Measurements from ENCODE around the gene CCL25. TPM values are rescaled to one million over a fixed set of nuclear protein-coding genes. Genes with fewer than 3 reads are reported as not detected.
A peak's percentile ranks its signal among the peaks of the same experiment; 100 is the strongest.

Gene CCL25
- total RNA-seq, 2 donors from 2014 or later = 0.56 TPM; not detected in 1

- DNase-seq (ENCODE audit: low spot score in 2 of 2) (no peak), ATAC-seq (no peak)
- no peaks in the 10 kb centered on the region for H3K36me3 Mint-ChIP-seq
- H3K9me3 Mint-ChIP-seq = no peaks in the 10 kb centered on the region
- H3K27ac Mint-ChIP-seq = no peak overlapping the region
These were observed 13.7 kb upstream of the CCL25 start for GRCh38 chr19:8038815-8039214.

DNA sequence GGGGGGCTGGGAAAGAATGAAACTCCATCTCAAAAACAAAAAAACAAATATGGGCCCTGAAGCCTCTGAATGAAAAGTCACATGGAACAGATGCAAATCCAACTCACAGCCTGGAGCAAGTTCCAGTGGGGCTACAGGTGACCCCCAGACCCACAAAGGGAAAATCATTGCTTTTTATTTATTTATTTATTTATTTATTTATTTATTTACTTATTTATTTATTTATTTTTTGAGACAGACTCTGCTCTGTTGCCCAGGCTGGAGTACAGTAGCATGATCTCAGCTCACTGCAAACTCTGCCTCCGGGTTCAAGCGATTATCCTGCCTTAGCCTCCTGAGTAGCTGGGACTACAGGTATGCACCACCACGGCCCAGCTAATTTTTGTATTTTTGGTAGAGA lies 13.3 kb upstream of the CCL25 start:
- H3K9me3 Mint-ChIP-seq = no peaks in the 10 kb centered on the region

DNA sequence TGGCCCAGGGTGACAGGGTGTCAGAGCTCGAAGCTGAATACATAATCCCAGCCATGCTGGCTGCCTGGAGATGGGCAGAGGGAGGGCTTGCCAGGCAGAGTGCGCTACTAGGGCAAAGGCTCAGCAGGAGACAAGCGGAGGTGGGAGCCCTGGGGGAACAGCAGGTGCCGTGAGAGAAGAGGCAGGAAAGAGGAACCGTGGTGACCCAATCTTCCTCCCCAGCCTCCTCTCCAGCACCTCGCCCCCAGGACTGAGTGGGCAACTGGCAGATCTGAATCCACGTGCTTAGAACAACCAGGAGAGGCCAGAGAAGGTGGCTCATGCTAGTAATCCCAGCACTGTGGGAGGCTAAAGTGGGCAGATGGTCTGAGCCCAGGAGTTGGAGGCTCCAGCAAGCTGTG lies 11.0 kb upstream of the CCL25 start:
- DNase-seq (ENCODE audit: low spot score in 2 of 2) (no peak), ATAC-seq (no peak)
- Mint-ChIP-seq H3K27ac (peak overlapping the region in 1 of 2 donors; percentile 36), H3K9me3 (no peaks in the 10 kb centered on the region), H3K36me3 (no peaks in the 10 kb centered on the region)

More for the DNA sequence above, 13.3 kb upstream of the CCL25 start:
- DNase-seq (ENCODE audit: low spot score in 2 of 2) (no peak), ATAC-seq (no peak)
- Mint-ChIP-seq H3K27ac (no peak overlapping the region), H3K36me3 (no peaks in the 10 kb centered on the region)

GRCh38 chr19:8042900-8043299 lies 9.7 kb upstream of the CCL25 start:
- no peak overlapping the region for H3K27ac Mint-ChIP-seq
- no peak for DNase-seq (ENCODE audit: low spot score in 2 of 2)
- H3K36me3 Mint-ChIP-seq = no peaks in the 10 kb centered on the region
- ATAC-seq = no peak
- no peaks in the 10 kb centered on the region for H3K9me3 Mint-ChIP-seq

DNA sequence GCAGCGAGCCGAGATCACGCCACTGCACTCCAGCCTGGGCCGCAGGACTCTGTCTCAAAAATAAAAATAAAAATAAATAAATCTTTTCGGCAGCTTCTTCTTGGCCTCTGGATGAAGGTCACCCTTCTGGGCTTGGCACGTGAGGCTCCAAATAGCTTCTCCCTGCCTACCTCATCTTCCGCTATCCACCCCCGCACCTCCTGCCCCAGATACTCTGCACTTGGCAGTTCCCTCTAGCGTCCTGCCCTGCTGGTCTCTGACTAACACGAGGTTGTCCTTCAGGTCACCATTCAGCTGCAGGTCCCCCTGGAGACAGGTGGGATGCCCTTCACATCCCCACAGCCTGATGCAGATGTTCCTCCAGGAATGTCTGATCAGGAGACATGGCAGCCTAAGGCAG lies 8.5 kb upstream of the CCL25 start:
- ATAC-seq (no peak), DNase-seq (ENCODE audit: low spot score in 2 of 2) (no peak)
- Mint-ChIP-seq H3K9me3 (no peaks in the 10 kb centered on the region), H3K36me3 (no peaks in the 10 kb centered on the region), H3K27ac (no peak overlapping the region)

DNA sequence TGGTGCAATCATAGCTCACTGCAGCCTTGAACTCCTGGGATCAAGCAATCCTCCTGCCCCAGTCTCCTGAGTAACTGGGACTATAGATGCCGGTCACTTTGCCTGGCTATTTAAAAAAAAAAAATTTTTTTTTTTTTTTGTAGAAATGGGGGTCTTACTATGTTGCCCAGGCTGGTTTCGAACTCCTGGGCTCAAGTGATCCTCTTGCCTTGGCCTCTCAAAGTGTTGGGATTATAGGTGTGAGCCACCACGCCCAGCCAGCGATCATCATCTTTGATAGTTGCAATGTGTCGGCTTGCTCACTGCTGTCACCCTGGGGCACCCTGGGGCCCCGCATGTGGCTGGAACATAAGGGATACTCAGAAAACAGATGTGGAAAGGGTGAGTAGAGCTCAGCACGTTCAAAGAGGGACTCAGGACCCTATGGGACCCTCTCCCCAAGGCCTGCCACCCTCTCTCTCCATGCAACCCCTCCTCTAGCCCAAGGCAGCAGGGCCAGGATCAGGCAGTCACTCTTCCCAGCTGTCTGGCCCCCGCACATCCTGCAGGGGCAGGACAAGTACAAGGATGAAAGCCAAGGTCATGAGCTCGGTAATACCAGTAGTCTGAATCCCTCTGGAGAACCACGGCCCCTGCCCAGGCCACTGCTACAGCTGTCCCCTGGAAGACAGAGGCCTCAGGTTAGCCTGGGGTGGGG lies 6.5 kb upstream of the CCL25 start:
- ATAC-seq (no peak), DNase-seq (ENCODE audit: low spot score in 2 of 2) (no peak)
- no peaks in the 10 kb centered on the region for H3K9me3 Mint-ChIP-seq
- no peak overlapping the region for H3K27ac Mint-ChIP-seq
- no peaks in the 10 kb centered on the region for H3K36me3 Mint-ChIP-seq

DNA sequence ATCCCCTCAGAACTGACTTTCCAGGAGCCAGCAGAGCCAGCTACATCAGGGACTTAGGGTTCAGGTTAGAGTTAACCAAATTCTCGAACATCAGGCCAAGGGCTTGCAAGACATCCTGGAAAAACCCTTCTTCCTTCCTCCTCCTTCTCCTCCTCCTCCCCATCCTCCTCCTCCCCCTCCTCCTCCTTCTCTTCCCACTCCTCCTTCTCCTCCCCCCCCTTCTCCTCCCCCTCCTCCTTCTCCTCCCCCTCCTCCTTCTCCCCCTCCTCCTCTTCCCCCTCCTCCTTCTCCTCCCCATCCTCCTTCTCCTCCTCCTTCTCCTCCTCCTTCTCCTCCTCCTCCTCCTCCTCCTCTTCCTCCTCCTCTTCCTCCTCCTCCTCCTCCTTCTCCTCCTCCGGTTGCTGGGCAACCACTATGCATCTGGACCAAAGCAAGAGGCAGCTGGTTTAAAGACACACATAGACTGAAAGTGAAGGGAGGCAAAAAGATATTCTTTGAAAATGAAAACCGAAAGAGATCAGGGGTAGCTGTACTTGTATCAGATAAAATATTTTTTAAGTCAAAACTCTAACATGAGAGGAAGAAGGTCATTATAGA lies 5.9 kb upstream of the CCL25 start:
- ATAC-seq (no peak), DNase-seq (ENCODE audit: low spot score in 2 of 2) (no peak)
- H3K36me3 Mint-ChIP-seq = no peaks in the 10 kb centered on the region
- no peaks in the 10 kb centered on the region for H3K9me3 Mint-ChIP-seq
- no peak overlapping the region for H3K27ac Mint-ChIP-seq

DNA sequence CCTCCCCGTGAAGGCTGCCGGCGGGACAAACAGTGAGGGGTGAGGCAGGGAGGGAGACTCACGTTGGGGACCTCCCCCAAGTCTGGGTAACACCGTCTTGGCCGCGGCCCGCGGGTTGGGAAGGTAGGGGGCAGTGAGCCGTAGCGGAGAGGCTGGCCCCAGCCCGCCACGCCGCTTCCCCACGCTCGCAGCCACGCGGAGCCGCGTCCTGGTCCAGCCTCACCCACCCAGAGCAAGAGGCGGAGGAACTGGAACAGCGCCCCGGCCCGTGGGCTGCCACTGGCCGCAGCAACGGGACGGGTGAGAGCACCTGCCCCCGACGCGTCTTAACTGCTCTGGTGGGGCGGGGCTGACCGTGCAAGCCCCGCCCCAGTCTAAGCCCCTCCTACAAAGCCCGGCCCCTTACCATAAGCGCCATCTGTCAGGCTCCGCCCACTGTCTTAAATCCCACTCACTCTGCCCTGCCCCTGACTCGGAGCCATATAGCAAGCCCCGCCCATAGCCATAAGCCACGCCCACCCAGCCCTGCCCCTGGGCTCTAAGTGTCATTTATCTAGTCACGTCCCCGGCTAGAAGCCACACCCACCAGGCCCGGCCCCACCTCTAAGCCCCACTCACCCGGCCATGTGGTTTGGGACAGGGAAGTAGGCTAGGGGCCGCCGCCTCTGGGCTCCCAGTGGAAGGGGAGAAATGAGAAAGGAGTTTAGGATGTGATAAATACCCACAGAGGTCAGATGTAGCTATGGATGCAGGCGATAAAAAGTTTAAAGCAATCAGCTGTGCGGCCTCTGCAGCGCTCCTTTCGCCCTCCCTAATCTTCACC lies 2.1 kb upstream of the CCL25 start:
- no peaks in the 10 kb centered on the region for H3K36me3 Mint-ChIP-seq
- H3K27ac Mint-ChIP-seq = no peak overlapping the region
- no peaks in the 10 kb centered on the region for H3K9me3 Mint-ChIP-seq
- DNase-seq (ENCODE audit: low spot score in 2 of 2) (peak; percentile 77 to 86), ATAC-seq (peak; percentile 87 to 97)

DNA sequence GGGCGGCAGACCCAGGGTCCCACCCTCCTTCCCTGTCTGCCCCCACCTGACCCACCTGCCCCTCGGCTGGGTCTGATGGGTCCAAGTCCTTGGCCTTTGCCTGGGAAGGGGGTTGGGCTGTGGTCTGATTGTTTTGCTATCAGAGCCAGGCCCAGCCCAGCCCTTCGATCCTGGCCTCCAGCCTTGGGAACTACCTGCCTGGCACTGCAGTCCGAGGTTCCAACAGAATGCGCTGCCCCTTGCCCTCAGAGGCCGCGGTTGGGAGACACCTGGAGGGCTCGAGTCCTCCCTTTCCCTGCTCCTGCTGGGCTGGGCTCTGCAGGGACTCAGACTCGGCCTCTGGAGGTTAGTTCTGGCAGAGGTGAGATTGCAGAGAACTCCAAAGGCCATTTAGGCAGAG lies 1.6 kb downstream of the CCL25 start:
- Mint-ChIP-seq H3K9me3 (no peaks in the 10 kb centered on the region), H3K36me3 (no peaks in the 10 kb centered on the region), H3K27ac (no peak overlapping the region)
- ATAC-seq (no peak), DNase-seq (ENCODE audit: low spot score in 2 of 2) (no peak)

- Mint-ChIP-seq H3K27ac (no peak overlapping the region), H3K36me3 (no peaks in the 10 kb centered on the region), H3K9me3 (no peaks in the 10 kb centered on the region)
These were observed 4.0 kb downstream of the CCL25 start for GRCh38 chr19:8056533-8056932.

GRCh38 chr19:8057545-8058270 lies 5.1 kb downstream of the CCL25 start:
- DNase-seq (ENCODE audit: low spot score in 2 of 2) (no peak), ATAC-seq (no peak)
- no peak overlapping the region for H3K27ac Mint-ChIP-seq
- no peaks in the 10 kb centered on the region for H3K9me3 Mint-ChIP-seq
- no peaks in the 10 kb centered on the region for H3K36me3 Mint-ChIP-seq

More at GRCh38 chr19:8056533-8056932, 4.0 kb downstream of the CCL25 start:
- ATAC-seq (no peak), DNase-seq (ENCODE audit: low spot score in 2 of 2) (no peak)

DNA sequence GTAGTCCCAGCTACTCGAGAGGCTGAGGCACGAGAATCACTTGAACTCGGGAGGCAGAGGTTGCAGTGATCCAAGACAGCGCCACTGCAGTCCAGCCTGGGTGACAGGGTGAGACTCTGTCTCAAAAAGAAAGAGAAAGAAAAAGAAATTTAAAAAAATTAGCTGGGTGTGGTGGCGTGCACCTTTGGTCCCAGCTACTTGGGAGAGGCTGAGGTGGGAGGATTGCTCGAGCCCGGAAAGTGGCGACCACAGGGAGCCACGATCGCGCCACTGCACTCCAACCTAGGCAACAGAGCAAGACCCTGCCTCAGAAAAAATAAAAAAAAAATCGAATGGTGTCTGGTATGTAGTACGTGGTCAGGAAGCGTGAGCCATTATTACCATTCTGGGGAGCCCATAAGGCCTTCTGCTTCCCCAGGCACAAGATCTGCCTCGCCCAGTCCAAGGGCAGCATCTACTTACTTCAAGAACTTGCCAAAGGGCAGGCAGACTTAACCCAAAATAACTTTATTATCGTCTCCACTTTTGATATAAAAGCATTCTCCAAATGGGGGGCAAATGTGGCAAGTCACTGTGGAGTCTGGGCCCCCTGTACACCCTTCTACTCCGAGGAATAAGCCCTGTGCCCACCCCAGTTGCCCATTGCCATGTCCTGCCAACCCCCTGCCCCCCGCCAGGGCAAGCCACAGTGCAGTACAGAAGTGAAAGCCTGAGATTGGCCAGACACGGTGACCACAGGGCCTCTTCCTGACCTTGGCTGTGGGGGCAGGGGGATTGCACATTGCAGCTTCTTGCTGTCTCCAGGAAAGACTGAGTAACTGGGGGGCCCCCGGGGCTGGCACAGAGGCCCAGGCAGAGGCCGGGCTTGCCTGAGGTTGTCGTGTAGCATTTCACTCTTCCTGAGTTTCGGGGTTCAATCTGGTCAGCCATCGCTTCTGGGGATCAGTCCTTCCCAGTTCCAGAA lies 12.6 kb downstream of the CCL25 start:
- peaks cover 8 to 12% of the 10 kb centered on the region in 2 donors for H3K9me3 Mint-ChIP-seq
- no peak for DNase-seq (ENCODE audit: low spot score in 2 of 2)
- peaks cover 8 to 16% of the 10 kb centered on the region in 2 donors for H3K36me3 Mint-ChIP-seq
- no peak overlapping the region for H3K27ac Mint-ChIP-seq
- ATAC-seq = peak in 1 of 2 donors; percentile 43

DNA sequence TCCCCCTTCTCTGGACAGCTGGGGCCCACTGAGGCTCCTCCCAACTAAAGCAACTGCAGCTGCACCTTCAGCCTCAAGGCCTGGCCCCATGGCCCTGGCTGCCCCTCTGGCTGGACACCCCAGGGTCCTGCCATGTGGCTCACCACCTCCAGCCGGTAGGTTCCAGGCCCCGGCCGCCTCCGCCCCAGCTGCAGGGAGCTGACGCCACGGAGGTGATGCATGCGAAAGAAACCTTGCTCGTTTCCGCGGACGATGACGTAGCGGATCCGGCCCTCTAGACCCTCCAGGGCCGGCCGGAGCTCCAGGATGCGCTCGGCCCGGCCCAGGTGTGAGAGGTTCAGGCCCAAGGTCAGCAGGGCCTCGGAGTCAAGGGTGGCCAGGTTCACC lies 13.3 kb downstream of the CCL25 start:
- ATAC-seq = no peak
- H3K36me3 Mint-ChIP-seq = peaks cover 11 to 20% of the 10 kb centered on the region in 2 donors
- no peak for DNase-seq (ENCODE audit: low spot score in 2 of 2)
- H3K27ac Mint-ChIP-seq = no peak overlapping the region
- peaks cover 10 to 15% of the 10 kb centered on the region in 2 donors for H3K9me3 Mint-ChIP-seq

DNA sequence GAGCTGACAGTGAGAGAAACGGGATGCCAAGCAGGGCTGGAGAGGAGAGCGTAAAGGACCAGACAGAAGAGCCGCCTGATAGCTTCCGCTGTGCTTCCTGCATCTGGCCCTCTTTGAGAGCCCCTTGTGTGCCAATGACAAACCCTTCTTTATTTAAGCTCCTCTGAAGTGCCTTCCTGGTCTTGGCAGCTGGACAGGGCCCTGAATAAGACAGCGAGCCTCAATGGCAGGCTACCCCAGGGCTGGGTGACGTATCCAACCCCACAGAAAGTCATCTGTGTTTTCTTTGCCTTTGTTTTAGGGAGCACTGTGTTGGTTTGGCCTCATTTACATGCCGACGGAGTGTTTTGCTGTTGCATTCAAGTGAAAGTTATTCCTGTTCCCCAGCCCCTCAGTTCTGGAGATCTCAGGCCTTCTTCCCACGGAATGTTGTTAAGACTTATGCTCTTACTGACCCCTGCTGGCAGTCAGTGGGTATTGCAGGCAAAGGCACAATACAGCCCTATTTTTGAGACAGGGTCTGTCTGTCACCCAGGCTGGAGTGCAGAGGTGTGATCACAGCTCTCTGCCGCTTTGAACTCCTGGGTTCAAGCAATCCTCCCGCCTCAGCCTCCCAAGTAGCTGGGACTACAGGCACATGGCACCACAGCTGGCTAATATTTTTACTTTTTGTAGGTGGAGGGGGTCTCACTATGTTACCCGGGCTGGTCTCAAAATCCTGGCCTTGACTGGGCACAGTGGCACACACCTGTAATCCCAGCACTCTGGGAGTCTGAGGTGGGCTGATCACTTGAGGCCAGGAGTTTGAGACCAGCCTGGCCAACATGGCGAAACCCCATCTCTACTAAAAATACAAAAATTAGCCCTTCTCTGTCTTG lies 16.8 kb downstream of the CCL25 start:
- no peak overlapping the region for H3K27ac Mint-ChIP-seq
- DNase-seq (ENCODE audit: low spot score in 2 of 2) = no peak
- peaks cover 14 to 21% of the 10 kb centered on the region in 2 donors for H3K9me3 Mint-ChIP-seq
- ATAC-seq = peak in 1 of 2 donors; percentile 41
- H3K36me3 Mint-ChIP-seq = peaks cover 11 to 29% of the 10 kb centered on the region in 2 donors

- H3K9me3 Mint-ChIP-seq = peaks cover 15 to 28% of the 10 kb centered on the region in 2 donors
- H3K36me3 Mint-ChIP-seq = peaks cover 11 to 35% of the 10 kb centered on the region in 2 donors
- ATAC-seq = no peak
- H3K27ac Mint-ChIP-seq = no peak overlapping the region
- no peak for DNase-seq (ENCODE audit: low spot score in 2 of 2)
These were observed 19.4 kb downstream of the CCL25 start for GRCh38 chr19:8071912-8072311.
